ENCODE data around the gene TMEM63B. TPM values are rescaled to one million over a fixed set of nuclear protein-coding genes. Genes with fewer than 3 reads are reported as not detected.
A peak's percentile ranks its signal among the peaks of the same experiment; 100 is the strongest.

TMEM63B gene
- total RNA-seq, 4 donors from 2014 or later, result 27.2 to 71.9 (median 43.7) TPM

GRCh38 chr6:44108471-44108870 is 18.9 kb upstream of the TMEM63B start:
- ATAC-seq (peak in 1 of 2 donors; percentile 29), DNase-seq (no peak)
- TF ChIP-seq CTCF (IDR thresholded peaks at IDR 0.05 in 4 of 5, conservative IDR thresholded peaks at IDR 0.05 in 1 of 5) (no peak), POLR2A (IDR thresholded peaks at IDR 0.05) (no peak)
- Histone ChIP-seq H3K9me3 (no peaks in the 10 kb centered on the region), H3K36me3 (peaks cover 0 to 16% of the 10 kb centered on the region in 2 donors), H3K4me3 (no peak overlapping the region), H3K27ac (peak overlapping the region; percentile 88 to 100 (median 95)), H3K27me3 (no peaks in the 10 kb centered on the region), H3K4me1 (peaks cover 90 to 94% of the 10 kb centered on the region in 2 donors)
- intact Hi-C loops (cut with DNase I; ENCODE audit: low total_unique reads), result loop anchor here (5.0 kb wide), 1 partner anchor 129 kb away; no protein-coding TSS in a partner anchor
- in situ Hi-C loops (cut with MboI; ENCODE audit: low sequenced_read_pairs in 4 of 4), result loop anchor here in 1 of 4 donors (25.0 kb wide), 1 partner anchor 129 kb away; the partner anchor contains the start of gene HSP90AB1

- in situ Hi-C loops (cut with MboI; ENCODE audit: low sequenced_read_pairs in 4 of 4) (loop anchor here in 1 of 4 donors (25.0 kb wide), 1 partner anchor 128 kb away; the partner anchor contains the start of gene HSP90AB1), intact Hi-C loops (cut with DNase I; ENCODE audit: low total_unique reads) (loop anchor here (5.0 kb wide), 1 partner anchor 128 kb away; no protein-coding TSS in a partner anchor)
- Histone ChIP-seq H3K27ac (peak overlapping the region; percentile 88 to 100 (median 95)), H3K36me3 (peaks cover 0 to 23% of the 10 kb centered on the region in 2 donors), H3K4me1 (peaks cover 84 to 89% of the 10 kb centered on the region in 2 donors), H3K9me3 (no peaks in the 10 kb centered on the region), H3K4me3 (peak overlapping the region in 3 of 4 donors; percentile 4 to 26 (median 26)), H3K27me3 (no peaks in the 10 kb centered on the region)
- peak in 1 of 2 donors; percentile 56 for DNase-seq
- no peak for TF ChIP-seq POLR2A (IDR thresholded peaks at IDR 0.05)
- no peak for TF ChIP-seq CTCF (IDR thresholded peaks at IDR 0.05 in 4 of 5, conservative IDR thresholded peaks at IDR 0.05 in 1 of 5)
- peak in 1 of 2 donors; percentile 3 for ATAC-seq
Observed at GRCh38 chr6:44109212-44109611, 18.1 kb upstream of the TMEM63B start.

GRCh38 chr6:44110005-44110676 is 17.2 kb upstream of the TMEM63B start:
- intact Hi-C loops (cut with DNase I; ENCODE audit: low total_unique reads), result loop anchor here (1.0 kb wide), 1 partner anchor 17 kb away; the partner anchor contains the start of genes MRPL14 and TMEM63B
- in situ Hi-C loops (cut with MboI; ENCODE audit: low sequenced_read_pairs in 4 of 4), result loop anchor here in 1 of 4 donors (25.0 kb wide), 1 partner anchor 127 kb away; the partner anchor contains the start of gene HSP90AB1
- peak overlapping the region; percentile 88 to 100 (median 95) for H3K27ac ChIP-seq
- peaks cover 75 to 82% of the 10 kb centered on the region in 2 donors for H3K4me1 ChIP-seq
- ATAC-seq (peak; percentile 84), DNase-seq (peak; percentile 52 to 80)
- no peaks in the 10 kb centered on the region for H3K9me3 ChIP-seq
- H3K36me3 ChIP-seq, result peaks cover 0 to 26% of the 10 kb centered on the region in 2 donors
- peak overlapping the region in 3 of 4 donors; percentile 2 to 26 (median 26) for H3K4me3 ChIP-seq
- no peaks in the 10 kb centered on the region for H3K27me3 ChIP-seq
- TF ChIP-seq CTCF (IDR thresholded peaks at IDR 0.05 in 4 of 5, conservative IDR thresholded peaks at IDR 0.05 in 1 of 5) (no peak), POLR2A (IDR thresholded peaks at IDR 0.05) (peak; percentile 45 to 65)

- no peaks in the 10 kb centered on the region for H3K27me3 ChIP-seq
- peaks cover 0 to 26% of the 10 kb centered on the region in 2 donors for H3K36me3 ChIP-seq
- H3K27ac ChIP-seq, result peak overlapping the region; percentile 88 to 100 (median 95)
- intact Hi-C loops (cut with DNase I; ENCODE audit: low total_unique reads) (loop anchor here (1.0 kb wide), 1 partner anchor 16 kb away; the partner anchor contains the start of genes MRPL14 and TMEM63B), in situ Hi-C loops (cut with MboI; ENCODE audit: low sequenced_read_pairs in 4 of 4) (loop anchor here in 1 of 4 donors (25.0 kb wide), 1 partner anchor 126 kb away; the partner anchor contains the start of gene HSP90AB1)
- peaks cover 74 to 82% of the 10 kb centered on the region in 2 donors for H3K4me1 ChIP-seq
- no peak for TF ChIP-seq POLR2A (IDR thresholded peaks at IDR 0.05)
- H3K9me3 ChIP-seq, result no peaks in the 10 kb centered on the region
- no peak for ATAC-seq
- no peak overlapping the region for H3K4me3 ChIP-seq
- DNase-seq, result no peak
Observed at GRCh38 chr6:44110966-44111365, 16.4 kb upstream of the TMEM63B start.

All from gastrocnemius medialis (tissue), 4 donors.